Epidermal melanocyte (primary cell): ENCODE measurements around the gene SLC27A3.
"Not testable (repeated sequence)": the region's sequence is repeated elsewhere in the genome, so short reads cannot be mapped to it uniquely, and the experiment has no call there.

Experiments used
- DNase-seq: peaks from one replicate; pipeline ENCODE4 v3.0.0; 2011; ENCODE audit warnings: low spot score; ENCODE audit not compliant: insufficient read length

SLC27A3 gene

DNA sequence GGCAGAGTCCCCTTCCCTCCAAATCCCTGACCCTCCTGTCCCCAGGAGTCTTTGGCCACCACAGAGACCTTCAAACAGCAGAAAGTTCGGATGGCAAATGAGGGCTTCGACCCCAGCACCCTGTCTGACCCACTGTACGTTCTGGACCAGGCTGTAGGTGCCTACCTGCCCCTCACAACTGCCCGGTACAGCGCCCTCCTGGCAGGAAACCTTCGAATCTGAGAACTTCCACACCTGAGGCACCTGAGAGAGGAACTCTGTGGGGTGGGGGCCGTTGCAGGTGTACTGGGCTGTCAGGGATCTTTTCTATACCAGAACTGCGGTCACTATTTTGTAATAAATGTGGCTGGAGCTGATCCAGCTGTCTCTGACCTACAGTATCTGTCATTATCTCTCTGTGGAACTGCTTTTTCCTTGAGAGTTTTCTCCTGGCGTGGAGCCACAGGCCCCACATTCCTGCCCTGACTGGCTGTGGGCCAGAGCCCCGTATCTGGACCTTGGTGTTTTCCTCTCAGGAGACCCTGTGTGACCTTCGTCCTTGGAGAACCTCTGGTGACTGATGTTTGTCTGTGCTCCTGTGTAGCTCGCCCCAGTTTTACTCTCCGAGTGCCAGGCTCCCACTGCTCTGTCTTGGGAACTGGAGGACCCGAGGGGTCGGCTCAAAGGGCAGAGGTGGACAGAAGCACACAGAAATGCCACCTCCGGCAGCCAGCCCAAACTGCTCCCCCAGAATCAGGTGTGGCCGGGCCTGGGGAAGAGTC is 4.8 kb downstream of the SLC27A3 start:
- DNase-seq, result no peak

DNA sequence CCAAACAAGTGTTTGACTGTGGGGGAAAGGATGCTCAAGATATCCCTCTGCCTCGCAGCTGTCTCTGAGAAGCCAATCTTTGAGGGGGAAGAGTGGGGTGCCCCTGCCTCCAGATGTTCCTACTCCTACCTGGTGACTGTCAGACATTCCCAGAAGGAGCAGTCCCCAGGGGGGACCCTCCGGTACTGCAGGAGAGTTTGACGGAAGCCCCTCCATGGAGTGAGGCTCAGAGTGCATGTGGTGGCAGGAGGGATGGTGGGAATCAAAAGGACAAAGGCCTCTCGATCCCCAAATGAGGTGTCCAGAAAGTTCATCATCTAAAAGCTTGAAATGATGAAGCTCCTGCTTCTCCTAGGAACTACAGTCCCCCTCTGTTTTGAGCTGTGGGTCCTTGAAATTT is 5.3 kb downstream of the SLC27A3 start:
- DNase-seq, result no peak

DNA sequence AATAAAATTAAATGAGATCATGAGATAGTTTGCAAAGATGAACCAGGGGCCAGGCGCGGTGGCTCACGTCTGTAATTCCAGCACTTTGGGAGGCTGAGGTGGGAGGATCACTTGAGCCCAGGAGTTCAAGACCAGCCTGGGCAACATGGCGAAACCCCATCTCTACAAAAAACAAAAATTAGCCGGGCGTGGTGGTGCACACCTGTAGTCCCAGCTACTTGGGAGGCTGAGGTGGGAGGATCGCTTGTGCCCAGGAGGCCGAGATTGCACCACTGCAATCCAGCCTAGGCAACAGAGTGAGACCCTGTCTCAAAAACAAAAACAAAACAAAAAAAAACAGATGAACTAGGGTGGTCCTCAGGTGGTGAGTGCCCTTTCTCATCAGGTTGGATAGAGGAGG is 7.4 kb downstream of the SLC27A3 start:
- DNase-seq, result not testable (repeated sequence)

- DNase-seq, result peak; percentile 97
These were observed 8.3 kb downstream of the SLC27A3 start for GRCh38 chr1:153783233-153784190.

DNA sequence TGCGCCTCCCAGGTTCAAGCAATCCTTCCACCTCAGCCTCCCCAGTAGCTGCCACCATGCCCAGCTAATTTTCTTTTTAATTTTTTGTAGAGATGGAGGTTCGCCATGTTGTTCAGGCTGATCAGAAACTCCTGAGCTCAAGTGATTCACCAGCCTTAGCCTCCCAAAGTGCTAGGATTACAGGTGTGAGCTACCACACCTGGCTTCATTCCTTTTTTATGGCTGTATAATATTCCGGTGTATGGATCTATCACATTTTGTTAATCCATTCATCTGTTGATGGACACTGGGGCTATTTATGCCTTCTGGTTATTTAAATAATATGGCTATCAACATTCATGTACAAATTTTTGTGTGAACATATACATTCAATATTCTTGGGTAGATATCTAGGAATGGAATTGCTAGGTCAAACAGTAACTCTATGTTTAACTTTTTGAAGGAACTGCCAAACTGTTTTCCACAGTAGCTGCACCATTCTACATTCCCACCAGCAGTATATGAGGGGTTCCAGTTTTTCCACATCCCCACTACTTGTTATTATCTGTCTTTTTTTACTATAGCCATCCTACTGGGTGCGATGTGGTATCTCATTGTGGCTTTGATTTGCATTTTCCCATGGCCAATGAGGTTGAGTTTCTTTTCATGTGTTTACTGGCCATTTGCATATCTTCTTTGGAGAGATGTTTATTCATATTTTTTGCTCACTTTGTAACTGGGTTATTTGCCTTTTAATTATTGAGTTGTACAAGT is 11.0 kb downstream of the SLC27A3 start:
- no peak for DNase-seq

- no peak for DNase-seq
These were observed 14.3 kb downstream of the SLC27A3 start for GRCh38 chr1:153789478-153790034.

- no peak for DNase-seq
These were observed 15.2 kb downstream of the SLC27A3 start for GRCh38 chr1:153790313-153790965.

DNA sequence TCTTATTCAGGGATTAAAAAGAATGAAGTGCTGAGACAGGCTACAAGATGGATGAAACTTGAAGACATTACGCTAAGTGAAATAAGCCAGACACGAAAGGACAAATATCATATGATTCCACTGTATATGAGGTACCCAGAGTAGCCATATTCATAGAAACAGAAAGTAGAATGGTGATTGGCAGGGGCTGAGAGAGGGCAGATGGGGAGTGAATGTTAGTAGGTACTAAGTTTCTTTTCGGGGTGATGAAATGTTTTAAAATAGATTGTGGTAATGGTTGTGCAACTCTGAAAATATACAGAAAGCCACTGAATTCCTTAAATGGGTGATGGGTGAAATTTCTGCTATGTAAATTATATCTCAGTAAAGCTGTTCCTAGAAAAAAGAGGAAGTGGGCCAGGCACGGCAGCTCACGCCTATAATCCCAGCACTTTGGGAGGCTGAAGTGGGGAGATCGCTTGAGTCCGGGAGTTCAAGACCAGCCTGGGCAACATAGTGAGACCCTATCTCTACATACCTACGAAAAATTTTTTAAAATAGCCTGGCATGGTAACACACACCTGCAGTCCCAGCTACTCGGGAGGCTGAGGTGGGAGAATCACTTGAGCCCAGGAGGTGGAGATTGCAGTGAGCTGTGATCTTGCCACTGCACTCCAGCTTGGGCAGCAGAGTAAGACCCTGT is 15.9 kb downstream of the SLC27A3 start:
- DNase-seq, result peak; percentile 69

- DNase-seq, result no peak
These were observed 16.5 kb downstream of the SLC27A3 start for GRCh38 chr1:153791648-153792253.

DNA sequence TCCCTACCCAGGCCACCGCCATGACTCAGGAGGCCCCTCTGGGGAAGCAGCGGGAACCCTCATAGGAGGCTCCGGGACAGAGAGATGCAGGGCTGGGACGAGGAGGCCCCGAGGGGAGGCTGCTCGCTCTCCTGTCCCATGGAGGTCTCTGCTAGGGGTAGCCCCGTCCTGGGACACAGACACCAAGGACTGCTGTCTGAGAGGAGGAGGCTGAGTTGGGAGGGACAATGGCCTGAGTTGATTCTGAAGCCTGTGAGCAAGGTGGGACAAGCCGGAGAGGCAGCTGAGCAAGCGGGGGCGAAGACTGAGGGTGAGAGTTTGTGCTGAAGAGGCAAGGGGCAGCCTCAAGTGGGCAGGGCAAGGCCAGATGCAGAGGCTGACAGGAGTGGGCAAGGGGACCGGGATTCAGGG is 17.4 kb downstream of the SLC27A3 start:
- no peak for DNase-seq

GRCh38 chr1:153793261-153793972 is 18.2 kb downstream of the SLC27A3 start:
- DNase-seq, result no peak

- no peak for DNase-seq
These were observed 18.9 kb downstream of the SLC27A3 start for GRCh38 chr1:153793973-153794615.

DNA sequence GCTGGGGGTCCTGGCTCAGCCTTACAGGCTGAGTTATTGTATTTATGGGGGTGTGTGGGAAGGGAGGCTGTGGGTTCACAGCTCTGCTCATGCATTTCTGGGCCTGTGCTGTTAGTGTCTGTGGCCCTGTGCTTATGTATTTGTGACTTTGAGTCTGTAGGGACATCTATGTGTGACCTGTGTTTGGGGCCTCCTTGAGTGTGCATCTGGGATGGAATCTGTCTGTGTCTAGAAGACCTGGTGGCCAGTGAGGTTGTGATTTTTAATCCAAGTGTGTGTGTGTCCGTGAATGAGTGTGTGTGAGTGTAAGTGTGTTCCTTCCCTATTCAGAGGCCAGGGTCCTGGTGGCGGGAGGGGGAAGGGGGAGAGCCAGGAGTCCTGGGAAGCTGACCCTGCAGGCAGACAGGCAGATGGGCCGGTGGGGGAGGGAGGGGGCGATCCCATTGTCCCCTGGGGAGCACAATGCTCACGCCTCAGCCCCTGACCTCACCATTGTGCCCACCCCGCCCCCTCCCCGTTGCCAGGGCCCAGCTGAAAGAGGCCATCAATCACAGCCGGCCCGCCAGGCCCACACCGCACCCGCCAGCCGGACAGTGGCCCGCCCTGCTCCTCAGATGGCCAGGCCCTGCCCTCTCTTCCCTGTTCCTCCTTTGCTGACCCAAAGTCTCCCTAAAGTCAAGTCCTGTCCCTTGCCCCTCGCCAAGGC is 19.6 kb downstream of the SLC27A3 start:
- no peak for DNase-seq

DNA sequence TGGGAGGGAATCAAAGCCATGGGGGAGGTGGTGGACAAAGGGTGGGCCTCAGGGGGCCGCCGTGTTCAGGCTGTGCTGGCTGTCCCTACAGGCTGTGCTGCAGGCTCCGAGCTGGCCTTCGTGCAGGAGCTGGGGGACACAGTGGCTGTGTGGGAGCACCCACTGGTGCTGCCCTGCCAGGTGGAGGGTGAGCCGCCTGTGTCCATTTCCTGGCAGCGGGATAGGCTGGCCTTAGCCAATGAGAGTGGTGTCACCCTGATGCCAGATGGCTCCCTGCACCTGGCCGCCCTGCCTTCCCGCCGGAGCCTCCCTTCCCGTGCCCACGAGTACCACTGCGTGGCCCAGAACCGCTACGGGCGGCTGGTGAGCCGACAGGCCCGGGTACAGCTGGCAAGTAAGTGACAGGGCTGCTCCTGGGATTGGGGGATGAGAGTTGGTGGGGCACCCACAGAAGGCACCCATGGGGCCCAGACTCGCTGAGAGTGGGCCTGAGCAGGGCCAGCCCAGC is 20.2 kb downstream of the SLC27A3 start:
- DNase-seq, result no peak

DNA sequence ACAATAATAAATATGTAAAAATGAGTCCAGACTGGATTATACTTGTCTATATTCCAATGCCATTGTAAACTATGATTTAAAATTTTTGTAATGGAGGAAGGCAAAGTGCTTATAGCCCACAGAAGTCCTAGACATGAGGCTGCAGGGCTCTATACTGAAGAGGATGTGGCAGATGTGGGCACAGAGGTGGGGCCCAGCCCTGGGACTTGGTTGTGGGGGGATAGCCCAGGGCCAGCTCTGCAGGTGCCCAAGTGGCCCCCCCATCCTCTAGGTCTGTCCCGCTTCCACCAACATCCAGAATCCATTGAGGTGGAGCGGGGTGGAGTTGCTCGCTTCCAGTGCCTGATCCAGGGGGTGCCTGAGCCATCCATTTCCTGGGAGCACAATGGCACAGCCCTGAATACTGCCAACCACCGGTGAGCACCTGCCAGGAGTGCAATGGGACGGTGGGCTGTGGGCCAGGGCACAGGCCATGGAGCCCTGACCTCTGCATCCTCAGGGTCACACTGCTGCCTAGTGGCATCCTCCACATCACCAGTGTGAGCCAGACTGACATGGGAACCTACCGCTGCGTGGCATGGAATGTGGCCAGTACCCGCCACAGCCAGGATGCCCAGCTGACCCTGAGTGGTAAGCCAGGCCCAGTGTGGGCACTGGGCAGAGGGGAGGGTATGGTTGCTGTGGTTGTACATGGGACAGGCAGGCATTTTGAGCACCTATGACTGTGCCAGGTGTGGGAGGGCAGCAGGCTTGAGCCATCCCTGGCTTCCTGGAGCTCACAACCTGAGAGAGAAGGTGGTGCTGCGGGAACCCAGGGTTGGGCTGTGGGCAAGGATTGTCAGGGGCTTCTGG is 21.0 kb downstream of the SLC27A3 start:
- no peak for DNase-seq

- DNase-seq, result peak; percentile 56
These were observed 21.8 kb downstream of the SLC27A3 start for GRCh38 chr1:153796786-153797659.
